GM12878 (cell line): Measurements from ENCODE around the gene CARD19. TPM values are rescaled to one million over a fixed set of nuclear protein-coding genes. Genes with fewer than 3 reads are reported as not detected.

Experiments used
- CBFB ChIP-seq: IDR thresholded peaks from 2 replicates; pipeline ENCODE4 v1.6.1; 2016; ENCODE audit warnings: antibody characterized with exemption, low read depth
- EP300 ChIP-seq, 2 experiments: fragments of 150-350 bp in 1 of 2; IDR thresholded peaks; 2 replicates each; pipeline ENCODE4 v1.6.1; 2011 to 2012; ENCODE audit warnings: low read depth in 2 of 2, low read length in 2 of 2, borderline replicate concordance in 1 of 2, improper control_type of control experiment in 1 of 2, inconsistent platforms in 1 of 2; ENCODE audit not compliant: control insufficient read depth in 1 of 2
- IKZF1 ChIP-seq: fragments of 450-650 bp; conservative IDR thresholded peaks from 2 replicates; pipeline ENCODE4 v1.6.1; 2017; ENCODE audit warnings: antibody characterized with exemption, mild to moderate bottlenecking
- STAT1 ChIP-seq: fragments of 450-650 bp; conservative IDR thresholded peaks from 2 replicates; pipeline ENCODE4 v1.6.1; 2014; ENCODE audit warnings: antibody characterized with exemption, mild to moderate bottlenecking
- polyA plus RNA-seq, 11 experiments: library from polyadenylated mRNA; depleted of rRNA in 4 of 11; unstranded in 6 of 11; stranded (reverse) in 5 of 11; fragments of >200 nt; fragmentation: Nextera tagmentation in 4 of 11; fragmentation: Illumina TruSeq in 1 of 11; extraction: Ambion mirVana in 4 of 11; extraction: Trizol in 1 of 11; gene quantifications; 1 replicate in 1 of 11; 2 replicates in 10 of 11; pipeline versions ENCODE4 v1.2.1 to v1.2.3, GENCODE V29; 2011 to 2016; ENCODE audit warnings: inconsistent platforms in 2 of 11, missing spikeins in 2 of 11, low read depth in 1 of 11
- total RNA-seq, 4 experiments: library from RNA; depleted of rRNA in 3 of 4; stranded (reverse); fragments of >200 nt in 3 of 4; fragmentation: Illumina TruSeq in 1 of 4; extraction: Trizol in 1 of 4; gene quantifications; 2 replicates each; pipeline versions ENCODE4 v1.2.1 to v1.2.3, GENCODE V29; 2013 to 2021
- TF ChIP-seq, protein P1 (sequence below): fragments of 450-650 bp; IDR thresholded peaks from 2 replicates; pipeline ENCODE4 v1.6.1; 2018; ENCODE audit warnings: borderline replicate concordance, mild to moderate bottlenecking; ENCODE audit not compliant: partially characterized antibody
- TF ChIP-seq, protein P2 (sequence below), 3 experiments: IDR thresholded peaks in 2 of 3; conservative IDR thresholded peaks in 1 of 3; 2 replicates each; pipeline ENCODE4 v1.5.1; 2011; ENCODE audit warnings: low read depth in 3 of 3, low read length in 3 of 3, mild to moderate bottlenecking in 3 of 3, control low read depth in 2 of 3, moderate library complexity in 2 of 3, inconsistent platforms in 1 of 3, mixed read lengths in 1 of 3; ENCODE audit not compliant: control insufficient read depth in 2 of 3, insufficient read depth in 1 of 3; ENCODE audit errors: extremely low read depth in 1 of 3
- TF ChIP-seq, protein P3 (sequence below): fragments of 150-350 bp; IDR thresholded peaks from 2 replicates; pipeline ENCODE4 v1.6.1; 2016; ENCODE audit warnings: low read depth, low read length
- TF ChIP-seq, protein P4 (sequence below): fragments of 450-650 bp; IDR thresholded peaks from 2 replicates; pipeline ENCODE4 v1.6.1; 2018; ENCODE audit warnings: mild to moderate bottlenecking, low read depth, moderate library complexity; ENCODE audit not compliant: partially characterized antibody

CARD19 gene
- total and polyA plus RNA-seq, 10 of the 15 experiments (the other 5 are each of a cell fraction or from before 2014, with no cell fraction given) = 0.61 to 41.6 (median 19.9) TPM

DNA sequence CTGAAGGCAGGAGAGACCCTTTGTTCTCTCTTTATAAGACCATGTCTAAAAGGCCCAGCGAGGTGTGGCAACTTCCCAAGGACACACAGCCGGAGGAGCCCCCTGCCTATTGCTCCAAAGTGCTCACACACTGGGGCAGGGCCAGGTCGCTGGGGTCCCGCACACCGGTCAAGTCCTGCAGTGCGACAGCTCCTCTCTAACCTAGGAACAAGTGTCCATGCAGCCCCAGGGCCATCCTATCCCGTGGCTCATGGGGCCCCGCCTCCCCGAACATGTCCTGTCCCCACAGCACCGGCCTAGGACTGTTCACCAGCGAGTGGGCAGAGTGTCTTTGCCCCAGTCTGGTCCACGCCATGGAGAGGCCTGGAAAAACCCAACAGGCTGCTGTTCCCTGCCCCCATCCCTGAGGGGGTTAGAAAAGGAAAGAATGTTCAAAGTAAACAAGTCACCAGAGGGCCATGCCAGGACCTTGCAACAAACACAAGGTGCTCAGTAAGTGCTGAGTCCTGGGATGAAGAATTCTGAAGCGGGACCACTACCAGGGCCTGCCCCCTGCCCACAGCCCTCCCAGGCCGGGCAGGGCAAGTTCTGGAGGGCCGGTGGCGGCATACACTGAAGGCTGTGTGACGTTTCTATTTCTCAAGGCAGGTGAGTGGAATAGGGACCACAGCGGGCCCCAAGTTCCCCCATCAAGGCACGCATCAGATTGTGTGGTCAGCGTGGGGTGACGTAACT is 37.1 kb downstream of the CARD19 start (continued):
- TF ChIP-seq, protein P1, sequence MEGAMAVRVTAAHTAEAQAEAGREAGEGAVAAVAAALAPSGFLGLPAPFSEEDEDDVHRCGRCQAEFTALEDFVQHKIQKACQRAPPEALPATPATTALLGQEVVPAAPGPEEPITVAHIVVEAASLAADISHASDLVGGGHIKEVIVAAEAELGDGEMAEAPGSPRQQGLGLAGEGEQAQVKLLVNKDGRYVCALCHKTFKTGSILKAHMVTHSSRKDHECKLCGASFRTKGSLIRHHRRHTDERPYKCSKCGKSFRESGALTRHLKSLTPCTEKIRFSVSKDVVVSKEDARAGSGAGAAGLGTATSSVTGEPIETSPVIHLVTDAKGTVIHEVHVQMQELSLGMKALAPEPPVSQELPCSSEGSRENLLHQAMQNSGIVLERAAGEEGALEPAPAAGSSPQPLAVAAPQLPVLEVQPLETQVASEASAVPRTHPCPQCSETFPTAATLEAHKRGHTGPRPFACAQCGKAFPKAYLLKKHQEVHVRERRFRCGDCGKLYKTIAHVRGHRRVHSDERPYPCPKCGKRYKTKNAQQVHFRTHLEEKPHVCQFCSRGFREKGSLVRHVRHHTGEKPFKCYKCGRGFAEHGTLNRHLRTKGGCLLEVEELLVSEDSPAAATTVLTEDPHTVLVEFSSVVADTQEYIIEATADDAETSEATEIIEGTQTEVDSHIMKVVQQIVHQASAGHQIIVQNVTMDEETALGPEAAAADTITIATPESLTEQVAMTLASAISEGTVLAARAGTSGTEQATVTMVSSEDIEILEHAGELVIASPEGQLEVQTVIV = no peak
- peak; percentile 51 to 55; a peak in 2 of 4 replicates for TF ChIP-seq EP300 (IDR thresholded peaks at IDR 0.05; ENCODE audit: borderline replicate concordance in 1 of 2, control insufficient read depth in 1 of 2, low read depth in 2 of 2, low read length in 2 of 2)
- peak; percentile 57; the same call in 1 of the 2 replicates for TF ChIP-seq CBFB
- peak; percentile 67; the same call in 1 of the 2 replicates for TF ChIP-seq IKZF1
- TF ChIP-seq, protein P2, sequence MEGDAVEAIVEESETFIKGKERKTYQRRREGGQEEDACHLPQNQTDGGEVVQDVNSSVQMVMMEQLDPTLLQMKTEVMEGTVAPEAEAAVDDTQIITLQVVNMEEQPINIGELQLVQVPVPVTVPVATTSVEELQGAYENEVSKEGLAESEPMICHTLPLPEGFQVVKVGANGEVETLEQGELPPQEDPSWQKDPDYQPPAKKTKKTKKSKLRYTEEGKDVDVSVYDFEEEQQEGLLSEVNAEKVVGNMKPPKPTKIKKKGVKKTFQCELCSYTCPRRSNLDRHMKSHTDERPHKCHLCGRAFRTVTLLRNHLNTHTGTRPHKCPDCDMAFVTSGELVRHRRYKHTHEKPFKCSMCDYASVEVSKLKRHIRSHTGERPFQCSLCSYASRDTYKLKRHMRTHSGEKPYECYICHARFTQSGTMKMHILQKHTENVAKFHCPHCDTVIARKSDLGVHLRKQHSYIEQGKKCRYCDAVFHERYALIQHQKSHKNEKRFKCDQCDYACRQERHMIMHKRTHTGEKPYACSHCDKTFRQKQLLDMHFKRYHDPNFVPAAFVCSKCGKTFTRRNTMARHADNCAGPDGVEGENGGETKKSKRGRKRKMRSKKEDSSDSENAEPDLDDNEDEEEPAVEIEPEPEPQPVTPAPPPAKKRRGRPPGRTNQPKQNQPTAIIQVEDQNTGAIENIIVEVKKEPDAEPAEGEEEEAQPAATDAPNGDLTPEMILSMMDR (IDR thresholded peaks at IDR 0.05 in 2 of 3, conservative IDR thresholded peaks at IDR 0.05 in 1 of 3; ENCODE audit: control insufficient read depth in 2 of 3, extremely low read depth in 1 of 3, insufficient read depth in 1 of 3, low read depth in 3 of 3, low read length in 3 of 3) = no peak
- TF ChIP-seq, protein P3, sequence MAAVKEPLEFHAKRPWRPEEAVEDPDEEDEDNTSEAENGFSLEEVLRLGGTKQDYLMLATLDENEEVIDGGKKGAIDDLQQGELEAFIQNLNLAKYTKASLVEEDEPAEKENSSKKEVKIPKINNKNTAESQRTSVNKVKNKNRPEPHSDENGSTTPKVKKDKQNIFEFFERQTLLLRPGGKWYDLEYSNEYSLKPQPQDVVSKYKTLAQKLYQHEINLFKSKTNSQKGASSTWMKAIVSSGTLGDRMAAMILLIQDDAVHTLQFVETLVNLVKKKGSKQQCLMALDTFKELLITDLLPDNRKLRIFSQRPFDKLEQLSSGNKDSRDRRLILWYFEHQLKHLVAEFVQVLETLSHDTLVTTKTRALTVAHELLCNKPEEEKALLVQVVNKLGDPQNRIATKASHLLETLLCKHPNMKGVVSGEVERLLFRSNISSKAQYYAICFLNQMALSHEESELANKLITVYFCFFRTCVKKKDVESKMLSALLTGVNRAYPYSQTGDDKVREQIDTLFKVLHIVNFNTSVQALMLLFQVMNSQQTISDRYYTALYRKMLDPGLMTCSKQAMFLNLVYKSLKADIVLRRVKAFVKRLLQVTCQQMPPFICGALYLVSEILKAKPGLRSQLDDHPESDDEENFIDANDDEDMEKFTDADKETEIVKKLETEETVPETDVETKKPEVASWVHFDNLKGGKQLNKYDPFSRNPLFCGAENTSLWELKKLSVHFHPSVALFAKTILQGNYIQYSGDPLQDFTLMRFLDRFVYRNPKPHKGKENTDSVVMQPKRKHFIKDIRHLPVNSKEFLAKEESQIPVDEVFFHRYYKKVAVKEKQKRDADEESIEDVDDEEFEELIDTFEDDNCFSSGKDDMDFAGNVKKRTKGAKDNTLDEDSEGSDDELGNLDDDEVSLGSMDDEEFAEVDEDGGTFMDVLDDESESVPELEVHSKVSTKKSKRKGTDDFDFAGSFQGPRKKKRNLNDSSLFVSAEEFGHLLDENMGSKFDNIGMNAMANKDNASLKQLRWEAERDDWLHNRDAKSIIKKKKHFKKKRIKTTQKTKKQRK = no peak
- TF ChIP-seq, protein P4, sequence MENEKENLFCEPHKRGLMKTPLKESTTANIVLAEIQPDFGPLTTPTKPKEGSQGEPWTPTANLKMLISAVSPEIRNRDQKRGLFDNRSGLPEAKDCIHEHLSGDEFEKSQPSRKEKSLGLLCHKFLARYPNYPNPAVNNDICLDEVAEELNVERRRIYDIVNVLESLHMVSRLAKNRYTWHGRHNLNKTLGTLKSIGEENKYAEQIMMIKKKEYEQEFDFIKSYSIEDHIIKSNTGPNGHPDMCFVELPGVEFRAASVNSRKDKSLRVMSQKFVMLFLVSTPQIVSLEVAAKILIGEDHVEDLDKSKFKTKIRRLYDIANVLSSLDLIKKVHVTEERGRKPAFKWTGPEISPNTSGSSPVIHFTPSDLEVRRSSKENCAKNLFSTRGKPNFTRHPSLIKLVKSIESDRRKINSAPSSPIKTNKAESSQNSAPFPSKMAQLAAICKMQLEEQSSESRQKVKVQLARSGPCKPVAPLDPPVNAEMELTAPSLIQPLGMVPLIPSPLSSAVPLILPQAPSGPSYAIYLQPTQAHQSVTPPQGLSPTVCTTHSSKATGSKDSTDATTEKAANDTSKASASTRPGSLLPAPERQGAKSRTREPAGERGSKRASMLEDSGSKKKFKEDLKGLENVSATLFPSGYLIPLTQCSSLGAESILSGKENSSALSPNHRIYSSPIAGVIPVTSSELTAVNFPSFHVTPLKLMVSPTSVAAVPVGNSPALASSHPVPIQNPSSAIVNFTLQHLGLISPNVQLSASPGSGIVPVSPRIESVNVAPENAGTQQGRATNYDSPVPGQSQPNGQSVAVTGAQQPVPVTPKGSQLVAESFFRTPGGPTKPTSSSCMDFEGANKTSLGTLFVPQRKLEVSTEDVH = no peak
- TF ChIP-seq STAT1 = no peak
